NCI-H526 (cell line): ENCODE measurements around the gene RBFA.
"Not testable (repeated sequence)": the region's sequence is repeated elsewhere in the genome, so short reads cannot be mapped to it uniquely, and the experiment has no call there.

Experiments
- DNase-seq, 2 experiments: peaks; one replicate each; lab custom pipeline; 2025; lab: John Stamatoyannopoulos, UW

The RBFA gene, protein sequence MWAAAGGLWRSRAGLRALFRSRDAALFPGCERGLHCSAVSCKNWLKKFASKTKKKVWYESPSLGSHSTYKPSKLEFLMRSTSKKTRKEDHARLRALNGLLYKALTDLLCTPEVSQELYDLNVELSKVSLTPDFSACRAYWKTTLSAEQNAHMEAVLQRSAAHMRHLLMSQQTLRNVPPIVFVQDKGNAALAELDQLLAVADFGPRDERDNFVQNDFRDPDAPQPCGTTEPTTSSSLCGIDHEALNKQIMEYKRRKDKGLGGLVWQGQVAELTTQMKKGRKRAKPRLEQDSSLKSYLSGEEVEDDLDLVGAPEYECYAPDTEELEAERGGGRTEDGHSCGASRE

DNA sequence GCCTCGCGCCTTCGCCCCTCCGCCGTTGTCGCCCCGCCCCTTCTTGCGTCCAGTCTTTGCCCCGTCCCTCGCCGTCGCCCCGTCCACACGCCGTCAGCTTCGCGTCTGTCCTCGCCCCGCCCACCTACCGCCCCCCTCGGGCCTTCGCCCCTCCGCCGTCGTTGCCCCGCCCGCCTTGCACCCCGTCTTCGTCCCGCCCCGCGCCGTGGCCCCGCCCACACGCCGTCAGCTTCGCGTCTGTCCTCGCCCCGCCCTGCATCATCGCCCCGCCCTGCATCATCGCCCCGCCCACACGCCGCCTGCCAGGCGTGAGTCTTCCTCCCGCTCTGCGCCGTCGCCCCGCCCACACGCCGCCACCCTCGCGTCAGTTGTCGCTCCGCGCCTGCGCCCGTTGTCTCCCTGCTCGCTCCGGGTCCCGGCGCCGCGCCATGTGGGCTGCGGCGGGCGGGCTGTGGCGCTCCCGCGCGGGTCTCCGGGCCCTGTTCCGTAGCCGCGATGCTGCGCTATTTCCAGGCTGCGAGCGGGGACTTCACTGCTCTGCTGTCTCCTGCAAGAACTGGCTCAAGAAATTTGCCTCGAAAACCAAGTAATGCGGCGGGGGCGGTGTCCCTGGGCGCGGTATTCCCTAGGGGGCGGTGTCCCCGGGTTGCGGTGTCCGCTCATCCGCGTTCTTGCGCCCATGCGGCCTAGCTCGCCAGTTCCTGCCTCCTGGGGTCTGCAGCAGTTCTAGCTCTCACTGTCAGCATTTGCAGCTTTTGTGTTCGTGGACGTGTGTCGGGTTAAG lies at the start of gene RBFA:
Gene RBFA (plus strand): TSS at position 367 of the 784 bp plus-strand sequence. CDS start 62 bp downstream, at position 429.
- DNase-seq, result peak; percentile 83 to 98

DNA sequence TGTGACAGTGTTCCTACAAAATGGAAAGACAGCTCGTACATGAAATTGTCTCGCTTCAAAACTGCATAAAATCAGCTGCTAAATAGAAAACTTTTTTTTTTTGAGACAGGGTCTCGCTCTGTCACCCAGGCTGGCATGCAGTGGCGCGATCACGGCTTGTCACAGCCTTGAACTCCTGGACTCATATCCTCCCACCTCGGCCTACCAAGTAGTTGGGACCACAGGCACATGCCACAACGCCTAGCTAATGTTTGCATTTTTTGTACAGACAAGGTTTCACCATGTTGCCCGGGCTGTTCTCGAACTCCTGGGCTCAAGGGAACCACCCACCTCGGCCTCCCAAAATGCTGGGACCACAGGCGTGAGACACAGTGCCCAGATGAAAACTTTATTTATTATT lies 49.1 kb upstream of the RBFA start:
- no peak for DNase-seq

DNA sequence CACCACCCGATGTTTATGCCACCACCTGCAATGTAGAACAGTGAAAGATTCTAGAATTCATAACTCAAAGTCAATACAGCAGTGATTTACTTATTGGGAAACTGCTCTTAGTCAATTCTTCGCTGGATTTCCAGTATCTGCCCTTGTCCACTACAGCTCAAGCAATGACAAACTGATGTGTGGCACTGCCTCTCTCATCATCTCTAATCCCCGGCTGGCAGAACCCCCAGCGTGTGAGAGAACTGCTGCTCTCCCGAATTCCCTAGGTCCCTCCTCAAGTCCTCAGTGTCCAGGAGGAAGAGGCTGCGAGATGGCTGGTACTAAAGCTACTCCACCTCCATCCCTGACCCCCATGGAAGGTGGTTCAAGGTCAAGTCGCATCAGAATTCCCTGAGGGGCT lies 47.5 kb upstream of the RBFA start:
- DNase-seq, result no peak

DNA sequence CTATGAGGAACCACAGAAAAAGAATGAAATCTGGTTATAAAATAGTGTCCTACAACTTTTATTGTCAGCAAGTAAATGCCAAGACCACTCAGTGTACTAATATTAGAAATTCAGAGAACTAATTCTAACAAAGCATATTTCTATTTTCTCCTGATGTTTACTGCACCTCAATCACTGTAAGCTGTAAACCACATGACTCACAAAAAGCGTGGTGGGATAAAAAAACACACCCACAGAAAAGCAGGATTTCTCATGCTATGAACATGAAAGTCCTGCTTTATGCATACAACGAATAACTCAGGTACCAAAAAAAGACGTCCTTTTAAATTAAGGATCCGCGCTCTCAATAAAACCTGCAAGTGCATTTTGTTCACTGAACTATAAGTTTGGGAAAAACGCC lies 46.7 kb upstream of the RBFA start:
- DNase-seq, result no peak

DNA sequence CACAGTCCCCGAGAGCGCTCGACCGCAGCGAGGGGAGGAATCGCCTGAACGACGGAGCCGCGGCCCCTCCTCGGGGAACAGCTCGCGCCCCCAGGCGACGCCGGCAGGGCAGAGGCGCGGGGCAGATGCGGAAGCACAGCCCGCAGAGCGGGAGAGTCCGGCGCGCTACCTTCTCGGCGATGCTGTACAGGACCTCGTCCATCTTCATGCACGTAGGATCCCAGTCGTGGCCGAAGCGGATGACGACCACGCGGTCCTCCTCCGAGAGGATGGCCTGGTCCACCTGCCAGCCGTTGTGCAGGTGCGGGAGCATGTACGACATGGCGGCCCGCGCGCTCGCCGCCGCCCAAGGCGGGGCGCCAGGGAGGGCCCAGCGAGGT lies 46.2 kb upstream of the RBFA start:
- peak; percentile 30 to 67 for DNase-seq

DNA sequence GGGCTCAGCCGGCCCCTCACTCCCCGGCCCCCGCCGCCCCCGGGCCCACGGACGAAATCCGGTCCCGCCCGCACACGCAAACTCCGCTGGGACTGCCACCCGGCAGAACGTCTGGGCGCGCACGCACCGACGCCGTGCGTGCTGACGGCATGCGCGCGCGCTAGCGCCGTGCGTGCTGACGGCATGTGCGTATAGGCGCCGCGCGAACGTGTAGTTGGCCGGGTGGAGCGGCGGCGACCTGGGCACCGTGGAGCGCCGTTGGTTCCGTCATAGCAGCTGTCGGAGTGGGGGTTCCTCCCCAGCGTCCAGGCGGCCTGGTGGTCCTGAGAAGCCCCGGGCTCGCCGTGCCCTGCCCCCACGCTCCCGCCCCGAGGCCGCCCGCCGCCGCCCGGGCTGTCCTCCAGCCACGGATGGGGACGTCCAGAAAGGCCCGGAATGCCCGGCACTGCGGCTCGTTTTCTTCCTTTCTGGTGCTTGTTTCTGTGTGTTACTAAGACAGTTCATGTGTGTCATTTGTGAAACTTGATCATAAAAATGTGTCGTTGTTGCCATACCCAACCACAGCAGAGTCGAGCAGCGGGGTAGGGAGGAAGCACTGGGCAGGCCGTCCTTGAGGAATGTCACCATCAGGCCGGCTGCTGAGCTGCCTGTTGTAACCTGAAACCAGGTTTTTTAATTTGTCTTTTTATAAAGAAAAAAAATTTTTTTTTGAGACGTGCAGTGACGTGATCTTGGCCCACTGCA lies 45.6 kb upstream of the RBFA start, which contains the start of gene TXNL4A:
Gene TXNL4A (minus strand): TSS at position 113 of the 744 bp plus-strand sequence. CDS start 171 bp downstream, outside the sequence.
- peak; percentile 30 to 83 for DNase-seq

DNA sequence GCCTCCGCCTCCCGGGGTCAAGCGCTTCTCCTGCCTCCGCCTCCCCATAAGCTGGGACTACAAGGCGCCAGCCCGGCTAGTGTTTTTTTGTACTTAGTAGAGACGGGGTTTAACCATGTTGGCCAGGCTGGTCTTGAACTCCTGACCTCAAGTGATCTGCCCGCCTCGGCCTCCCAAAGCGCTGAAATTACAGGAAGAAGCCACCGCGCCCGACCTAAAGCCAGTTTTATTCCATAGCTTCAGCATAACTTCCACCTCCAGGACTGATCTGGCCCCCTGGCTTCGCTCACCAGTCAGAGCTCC lies 45.1 kb upstream of the RBFA start:
- no peak for DNase-seq

DNA sequence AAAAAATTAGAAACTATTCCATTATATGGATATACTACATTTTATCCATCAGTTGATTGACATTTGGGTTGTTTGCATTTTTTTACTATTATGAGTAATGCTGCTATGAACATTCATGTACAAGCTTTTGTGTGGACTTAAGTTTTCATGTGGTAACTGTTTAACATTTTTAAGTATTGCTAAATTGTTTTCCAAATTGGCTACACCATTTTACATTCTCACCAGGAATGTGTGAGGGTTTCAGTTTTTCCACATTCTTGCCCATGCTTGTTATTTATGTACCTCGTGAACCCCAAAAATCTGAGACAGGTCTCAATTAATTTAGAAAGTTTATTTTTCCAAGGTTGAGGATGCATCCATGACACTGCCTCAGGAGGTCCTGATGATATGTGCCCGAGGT lies 42.7 kb upstream of the RBFA start:
- no peak for DNase-seq

DNA sequence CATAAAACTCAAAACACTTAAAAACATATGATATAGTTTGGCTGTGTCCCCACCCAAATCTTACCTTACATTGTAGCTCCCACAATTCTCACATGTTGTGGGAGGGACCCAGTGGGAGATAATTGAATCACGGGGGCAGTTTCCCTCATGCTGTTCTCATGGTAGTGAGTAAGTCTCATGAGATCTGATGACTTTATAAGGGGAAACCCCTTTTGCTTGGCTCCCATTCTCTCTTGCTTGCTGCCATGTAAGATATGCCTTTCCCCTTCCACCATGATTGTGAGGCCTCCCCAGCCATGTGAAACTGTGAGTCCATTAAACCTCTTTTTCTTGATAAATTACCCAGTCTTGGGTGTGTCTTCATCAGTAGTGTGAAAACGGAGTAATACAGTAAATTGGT lies 34.5 kb upstream of the RBFA start:
- DNase-seq, result not testable (repeated sequence)

DNA sequence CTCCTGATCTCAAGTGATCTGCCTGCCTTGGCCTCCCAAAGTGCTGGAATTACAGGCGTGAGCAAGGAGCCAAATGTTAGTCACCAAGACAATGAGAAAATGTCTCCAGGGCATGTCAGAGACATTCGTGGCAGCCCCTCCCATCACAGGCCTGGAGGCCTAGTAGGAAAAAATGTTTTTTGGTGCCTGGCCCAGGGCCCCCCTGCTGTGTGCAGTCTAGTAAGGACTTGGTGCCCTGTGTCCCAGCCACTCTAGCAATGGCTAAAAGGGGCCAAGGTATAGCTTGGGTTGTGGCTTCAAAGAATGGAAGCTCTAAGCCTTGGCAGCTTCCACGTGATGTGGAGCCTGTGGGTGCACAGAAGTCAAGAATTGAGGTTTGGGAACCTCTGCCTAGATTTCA lies 33.4 kb upstream of the RBFA start:
- DNase-seq, result no peak

DNA sequence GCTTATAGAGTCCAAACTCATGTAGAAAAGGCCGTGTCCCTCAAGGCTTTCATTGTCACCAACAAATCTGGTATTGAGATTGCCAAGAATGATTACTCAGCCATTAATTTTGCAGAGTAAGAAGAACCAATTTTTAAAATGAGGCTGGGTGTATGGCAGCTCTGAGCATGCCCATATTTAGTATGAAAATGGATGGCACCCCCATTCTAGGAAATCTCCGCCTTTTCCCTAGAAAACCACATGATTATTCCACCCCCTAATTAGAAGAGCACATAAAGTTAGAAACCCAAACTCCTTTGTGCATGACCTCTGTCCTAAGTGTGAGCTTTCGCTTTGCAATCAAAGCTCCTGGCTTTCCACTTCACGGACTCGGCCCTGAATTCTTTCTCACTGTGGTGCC lies 31.8 kb upstream of the RBFA start:
- no peak for DNase-seq

DNA sequence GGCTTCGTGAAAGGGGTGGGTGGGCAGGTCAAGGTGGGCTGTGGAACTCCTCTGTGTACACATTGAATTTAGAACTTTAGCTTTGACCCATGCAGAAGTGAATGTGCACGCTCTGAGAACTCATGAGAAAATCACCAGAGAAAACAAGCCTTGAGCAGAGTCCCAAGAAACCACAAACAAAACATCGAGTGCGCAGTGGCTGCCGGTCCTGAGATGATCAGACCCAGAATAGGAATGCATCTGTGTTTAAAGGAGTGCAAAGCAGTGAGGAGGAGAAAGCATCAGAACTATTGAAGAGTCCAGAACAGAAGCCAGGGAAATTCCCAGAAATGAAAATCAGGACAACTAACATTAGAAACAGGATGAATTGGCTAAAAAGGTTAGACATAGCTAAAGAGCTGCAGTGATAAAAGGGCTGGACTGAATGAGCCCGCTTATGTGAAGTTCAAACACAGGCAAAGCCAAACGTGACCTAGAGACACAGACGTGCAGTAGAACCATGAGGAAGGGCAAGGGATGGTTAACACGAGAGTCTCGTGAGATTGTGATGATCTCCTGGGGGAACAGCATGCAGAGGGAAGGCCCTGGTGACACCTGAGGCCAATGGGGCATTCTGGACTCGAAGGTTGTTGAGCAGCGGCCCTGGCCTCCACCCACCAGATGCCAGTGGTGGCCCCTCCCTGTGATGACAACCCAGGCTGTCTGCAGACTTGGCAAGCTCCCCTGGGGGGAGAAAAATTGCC lies 29.5 kb upstream of the RBFA start:
- no peak for DNase-seq

DNA sequence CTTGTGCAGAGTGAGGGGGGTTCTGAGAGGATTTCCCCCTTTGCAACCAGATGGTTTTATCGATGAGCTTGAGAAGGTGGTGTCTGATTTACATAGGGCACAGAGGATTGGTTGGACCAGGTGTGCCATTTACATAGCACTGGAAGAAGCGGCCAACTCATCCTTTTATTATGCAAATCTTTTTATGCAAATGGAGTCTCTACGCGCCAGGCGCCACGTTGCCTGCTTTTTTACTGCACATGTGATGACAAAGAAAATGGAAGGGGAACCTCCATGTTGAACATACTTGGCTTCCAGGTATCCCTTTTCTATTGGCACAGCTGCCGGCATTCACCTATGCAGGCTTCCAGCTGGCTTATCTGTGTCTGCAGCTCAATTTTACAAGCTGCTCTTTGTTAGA lies 27.5 kb upstream of the RBFA start:
- peak; percentile 82 to 83 for DNase-seq

DNA sequence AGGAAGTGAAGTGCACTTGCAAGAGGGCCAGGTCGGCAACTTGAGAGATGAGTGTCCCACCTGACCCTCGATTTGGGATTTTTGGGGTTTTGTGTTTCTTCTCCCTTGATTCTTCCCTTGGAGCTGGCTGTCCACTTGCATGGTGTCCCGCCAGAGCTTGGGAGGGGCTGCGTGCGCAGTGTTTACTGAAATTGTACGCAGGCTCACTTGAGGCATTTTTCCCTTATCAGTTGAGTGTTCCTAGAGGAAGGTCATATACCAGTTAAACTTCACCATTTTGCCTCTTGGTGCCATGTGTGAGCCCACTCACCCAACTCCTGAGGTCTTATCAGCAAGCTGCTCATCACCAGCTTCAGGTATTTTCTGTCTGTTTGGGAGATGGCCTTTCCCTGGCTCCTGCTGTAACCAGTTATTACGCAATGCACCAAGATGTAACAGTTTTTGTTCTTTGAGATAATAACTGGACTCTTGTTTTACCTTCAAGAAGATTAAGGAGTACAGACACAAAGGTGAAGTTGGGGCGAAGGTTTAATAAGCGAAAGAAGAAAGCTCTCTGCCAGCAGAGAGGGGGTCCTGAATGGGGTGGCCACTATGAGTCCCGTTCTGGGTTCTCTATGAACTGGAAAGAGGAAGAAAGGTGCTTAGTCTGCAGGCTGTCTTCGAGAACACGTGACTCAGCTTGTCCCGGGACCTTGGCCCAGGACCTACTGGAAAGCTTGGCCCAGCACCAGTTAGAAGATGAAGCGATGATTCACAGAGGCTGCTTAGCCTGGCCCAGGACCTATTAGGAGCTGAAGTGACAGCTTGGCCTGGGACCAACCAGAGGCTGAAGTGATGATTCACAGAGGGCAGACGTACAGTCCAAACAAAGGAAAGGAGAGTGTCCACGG lies 24.3 kb upstream of the RBFA start:
- no peak for DNase-seq

DNA sequence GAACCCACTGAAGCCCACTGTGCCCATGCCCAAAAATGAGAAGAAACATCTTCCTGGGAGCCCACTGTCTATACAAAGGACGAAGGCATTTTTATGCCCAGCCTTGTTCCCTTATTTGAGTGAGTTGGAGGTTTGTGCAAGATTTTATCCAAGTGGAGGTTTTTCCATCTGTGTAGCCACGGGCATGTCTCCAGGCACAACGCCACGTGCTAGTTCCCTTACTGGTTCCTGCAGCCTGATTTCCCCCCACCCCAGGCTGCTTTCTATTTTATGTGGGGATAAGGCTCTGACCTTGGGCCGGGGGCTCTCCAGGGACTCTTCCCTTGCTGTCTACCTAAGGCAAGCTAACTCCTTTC lies 23.7 kb upstream of the RBFA start:
- DNase-seq, result no peak

DNA sequence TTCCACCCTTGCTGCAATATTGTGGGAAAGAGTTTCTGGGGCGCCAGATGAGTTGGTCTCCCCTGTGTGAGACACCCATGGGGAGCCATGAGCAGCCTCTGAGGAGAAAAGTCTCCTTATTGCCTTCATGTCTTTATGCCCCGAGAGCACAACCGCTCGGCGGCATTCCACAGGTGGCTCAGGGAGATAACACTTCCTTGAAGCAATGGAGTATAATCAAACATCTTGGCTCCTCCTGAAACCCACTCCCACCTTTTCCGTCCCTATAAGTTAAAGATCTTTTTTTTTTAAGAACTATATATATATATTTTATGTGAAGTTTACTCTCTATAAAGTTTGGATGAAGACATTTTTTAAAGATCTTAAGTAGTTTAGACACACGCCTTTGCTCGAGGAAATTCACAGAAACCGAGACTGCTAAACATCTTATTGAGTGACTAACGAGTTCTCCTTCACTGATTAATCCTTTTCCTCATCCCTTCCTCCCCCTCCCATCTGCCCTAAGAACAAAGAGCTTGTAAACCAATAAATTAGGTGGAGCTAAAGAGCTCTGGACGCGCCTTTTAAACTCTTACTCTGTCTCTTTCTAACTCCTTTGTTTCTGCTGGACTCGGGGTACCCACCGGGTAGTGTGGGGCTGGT lies 22.6 kb upstream of the RBFA start:
- DNase-seq, result not testable (repeated sequence)

DNA sequence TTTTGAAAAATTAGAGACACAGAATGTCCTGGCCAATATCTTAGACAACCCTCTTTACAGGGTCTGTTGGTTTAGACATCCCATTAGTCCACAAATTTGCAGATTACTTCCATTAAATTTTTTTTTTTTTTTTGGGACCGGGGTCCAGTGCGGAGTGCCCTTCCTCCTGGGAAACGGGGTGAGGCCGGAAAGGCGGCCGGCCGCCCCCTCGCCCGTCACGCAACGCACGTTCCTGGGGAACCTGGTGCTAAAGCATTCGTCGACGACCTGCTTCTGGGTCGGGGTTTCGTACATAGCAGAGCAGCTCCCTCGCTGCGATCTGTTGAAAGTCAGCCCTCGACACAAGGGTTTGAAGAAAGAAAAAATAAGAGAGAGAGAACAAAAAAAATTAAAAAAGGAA lies 21.5 kb upstream of the RBFA start:
- DNase-seq, result no peak

DNA sequence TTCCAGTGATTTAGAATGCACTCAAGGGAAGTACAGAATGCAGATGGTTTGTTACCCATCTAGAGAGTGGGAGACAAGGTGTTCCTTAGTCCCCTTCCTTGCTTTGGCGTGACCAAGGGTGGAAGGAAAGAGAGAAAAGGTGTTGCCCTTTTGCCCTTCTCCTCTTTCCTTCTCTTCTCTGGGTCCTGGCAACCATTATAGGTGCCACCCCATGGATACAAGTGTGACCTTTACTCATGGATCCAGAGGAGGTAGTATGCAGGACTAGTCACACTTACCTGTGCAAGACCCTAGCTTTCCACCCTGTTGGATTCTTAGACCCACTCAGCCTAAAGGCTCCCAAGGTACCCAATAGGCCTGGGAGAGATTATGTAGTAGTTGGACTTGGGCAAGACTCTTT lies 11.6 kb upstream of the RBFA start:
- no peak for DNase-seq

DNA sequence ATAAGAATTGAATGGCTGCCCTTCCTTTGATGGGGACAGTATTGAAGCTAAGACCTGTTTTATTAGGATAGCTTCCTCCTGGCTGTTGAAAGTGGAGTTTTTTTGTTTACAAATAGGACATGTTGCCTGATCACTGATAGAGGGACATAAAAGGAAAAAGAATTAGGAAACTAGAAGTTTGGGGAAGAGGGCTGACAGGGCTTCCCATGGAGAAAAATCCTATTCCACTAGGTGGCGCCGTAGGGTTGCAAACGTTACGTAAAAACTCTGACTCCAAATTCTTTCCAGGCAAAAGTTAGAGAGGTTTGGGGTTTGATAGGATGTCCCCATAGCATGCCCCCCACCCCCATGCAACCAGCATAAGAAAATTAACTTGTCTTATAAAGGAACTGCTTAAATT lies 11.1 kb upstream of the RBFA start:
- DNase-seq, result peak in 1 of 2 experiments; percentile 8

DNA sequence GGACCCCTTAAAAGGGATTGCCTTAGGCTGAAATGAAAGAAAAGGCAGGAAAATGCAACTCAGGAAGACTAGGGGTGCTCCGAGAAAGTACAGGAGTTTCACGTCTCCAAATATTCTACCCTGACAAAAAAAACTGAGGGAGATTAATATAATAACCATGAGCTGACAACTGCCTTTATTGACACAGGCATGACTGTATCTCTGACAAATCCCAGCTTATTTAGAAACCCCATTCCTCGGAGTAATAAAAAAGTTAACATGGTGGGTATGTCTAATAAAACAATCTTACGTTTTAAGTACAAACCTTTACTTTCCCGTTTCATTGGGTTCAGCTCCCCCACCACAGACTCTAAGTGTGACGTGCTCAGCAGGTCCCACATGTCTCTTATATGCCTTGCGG lies 7.9 kb upstream of the RBFA start:
- no peak for DNase-seq

DNA sequence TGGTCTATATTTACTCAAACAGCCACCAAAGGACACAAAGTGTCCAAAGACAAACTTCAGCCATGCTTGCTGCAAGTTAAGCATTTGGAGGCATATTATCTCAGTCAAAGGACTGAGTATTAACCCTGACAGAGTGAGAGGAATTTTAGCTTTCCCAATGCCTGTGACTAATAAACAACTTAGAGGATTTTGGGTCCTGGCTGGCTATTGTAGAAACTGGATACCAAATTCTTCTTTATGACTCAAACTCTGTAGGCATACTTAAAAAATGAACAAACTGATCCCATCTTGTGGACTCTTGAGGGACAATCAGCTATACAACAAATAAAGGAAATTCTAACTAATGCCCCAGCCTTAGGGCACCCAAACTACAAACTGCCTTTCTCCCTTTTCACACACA lies 6.5 kb upstream of the RBFA start:
- not testable (repeated sequence) for DNase-seq
